NCI-H2107 (cell line): ENCODE results near the gene MYEOV.

Source experiments
- DNase-seq: peaks from one replicate; lab custom pipeline; 2025; lab: John Stamatoyannopoulos, UW

Gene MYEOV

GRCh38 chr11:69301455-69302401 is 7.8 kb downstream of the MYEOV start:
- DNase-seq: no peak

GRCh38 chr11:69302447-69303020 is 8.6 kb downstream of the MYEOV start:
- DNase-seq: no peak

- DNase-seq: no peak
Observed at GRCh38 chr11:69303427-69303826, 9.5 kb downstream of the MYEOV start.

GRCh38 chr11:69304258-69304657 is 10.3 kb downstream of the MYEOV start:
- DNase-seq: no peak

- no peak for DNase-seq
Observed at GRCh38 chr11:69304686-69305085, 10.7 kb downstream of the MYEOV start.

GRCh38 chr11:69305885-69306540 is 12.1 kb downstream of the MYEOV start:
- DNase-seq: no peak

GRCh38 chr11:69306821-69307220 is 12.9 kb downstream of the MYEOV start:
- DNase-seq: no peak

- DNase-seq: no peak
Observed at GRCh38 chr11:69307421-69307820, 13.5 kb downstream of the MYEOV start.

- no peak for DNase-seq
Observed at GRCh38 chr11:69307871-69308431, 14.0 kb downstream of the MYEOV start.

- no peak for DNase-seq
Observed at GRCh38 chr11:69308491-69308911, 14.5 kb downstream of the MYEOV start.

GRCh38 chr11:69308936-69309615 is 15.1 kb downstream of the MYEOV start:
- no peak for DNase-seq

- no peak for DNase-seq
Observed at GRCh38 chr11:69309631-69310280, 15.8 kb downstream of the MYEOV start.

- DNase-seq: no peak
Observed at GRCh38 chr11:69310351-69310750, 16.4 kb downstream of the MYEOV start.

- no peak for DNase-seq
Observed at GRCh38 chr11:69310934-69311766, 17.2 kb downstream of the MYEOV start.

GRCh38 chr11:69311767-69312385 is 17.9 kb downstream of the MYEOV start:
- no peak for DNase-seq

- DNase-seq: no peak
Observed at GRCh38 chr11:69312453-69313404, 18.8 kb downstream of the MYEOV start.

GRCh38 chr11:69313992-69314391 is 20.0 kb downstream of the MYEOV start:
- DNase-seq: no peak

GRCh38 chr11:69314555-69314954 is 20.6 kb downstream of the MYEOV start:
- no peak for DNase-seq

- no peak for DNase-seq
Observed at GRCh38 chr11:69316956-69317355, 23.0 kb downstream of the MYEOV start.
